Dermis blood vessel endothelial cell (primary cell): Measurements from ENCODE around the gene RGS19. TPM values are rescaled to one million over a fixed set of nuclear protein-coding genes. Genes with fewer than 3 reads are reported as not detected.
A peak's percentile ranks its signal among the peaks of the same experiment; 100 is the strongest.

Source experiments
- DNase-seq: peaks from one replicate; pipeline ENCODE4 v3.0.0; 2010
- total RNA-seq: library from RNA; depleted of rRNA; stranded (reverse); fragments of >200 nt; gene quantifications from 2 replicates; pipeline ENCODE4 v1.2.3, GENCODE V29; 2014

RGS19 gene
- total RNA-seq, 1 donor from 2014 or later: 29.3 TPM

- no peak for DNase-seq
Measured at GRCh38 chr20:64063389-64064144, 15.8 kb downstream of the RGS19 start.

GRCh38 chr20:64062596-64063388 is 16.5 kb downstream of the RGS19 start, which contains the start of gene TCEA2:
TSS of gene TCEA2 (plus strand) at chr20:64063198. CDS start at chr20:64063313, 115 bp downstream.
- peak; percentile 97 for DNase-seq

GRCh38 chr20:64062276-64062595 is 17.1 kb downstream of the RGS19 start:
- DNase-seq: no peak

GRCh38 chr20:64058536-64058935 is 20.8 kb downstream of the RGS19 start:
- no peak for DNase-seq

- DNase-seq: peak; percentile 90
Measured at GRCh38 chr20:64057628-64058498, 21.5 kb downstream of the RGS19 start.

- DNase-seq: peak; percentile 58
Measured at GRCh38 chr20:64056889-64057627, 22.3 kb downstream of the RGS19 start.

GRCh38 chr20:64056639-64056888 is 22.8 kb downstream of the RGS19 start:
- peak; percentile 31 for DNase-seq

GRCh38 chr20:64055893-64056638 is 23.3 kb downstream of the RGS19 start:
- DNase-seq: peak; percentile 81

GRCh38 chr20:64055396-64055892 is 23.9 kb downstream of the RGS19 start:
- no peak for DNase-seq

GRCh38 chr20:64053841-64054661 is 25.3 kb downstream of the RGS19 start:
- peak; percentile 94 for DNase-seq

GRCh38 chr20:64052987-64053840 is 26.1 kb downstream of the RGS19 start:
- DNase-seq: no peak

GRCh38 chr20:64052326-64052722 is 27.0 kb downstream of the RGS19 start:
- no peak for DNase-seq

GRCh38 chr20:64051561-64052325 is 27.6 kb downstream of the RGS19 start:
- DNase-seq: peak; percentile 71

- DNase-seq: no peak
Measured at GRCh38 chr20:64051033-64051452, 28.3 kb downstream of the RGS19 start.

GRCh38 chr20:64050261-64051032 is 28.9 kb downstream of the RGS19 start:
- DNase-seq: no peak

GRCh38 chr20:64049878-64050260 is 29.4 kb downstream of the RGS19 start:
- peak; percentile 51 for DNase-seq

- peak; percentile 81 for DNase-seq
Measured at GRCh38 chr20:64049060-64049877, 30.0 kb downstream of the RGS19 start, which contains the start of gene SOX18. TSS of gene SOX18 (minus strand) at chr20:64049639. CDS start at chr20:64049516, 123 bp downstream.
